GM21528 (cell line): ENCODE measurements around the gene COPS4.

ENCODE experiments used
- ATAC-seq: cut with Tn5 transposase; IDR thresholded peaks from one replicate; pipeline ENCODE4 v1.9.1; 2021; ENCODE audit warnings: mild to moderate bottlenecking, moderate library complexity; ENCODE audit not compliant: unreplicated experiment, low FRiP score

The COPS4 gene

GRCh38 chr4:83114576-83114975 is 79.6 kb downstream of the COPS4 start, which contains the start of gene PLAC8:
Gene PLAC8, minus strand, starts transcription at chr4:83114729. Its CDS starts 6,808 bp downstream, at chr4:83107921.
- peak; percentile 46 for ATAC-seq

GRCh38 chr4:83115000-83115399 is 80.0 kb downstream of the COPS4 start:
- ATAC-seq, result no peak

GRCh38 chr4:83115656-83116285 is 80.8 kb downstream of the COPS4 start:
- ATAC-seq, result no peak

GRCh38 chr4:83118869-83119268 is 83.9 kb downstream of the COPS4 start:
- no peak for ATAC-seq

GRCh38 chr4:83121246-83121645 is 86.3 kb downstream of the COPS4 start:
- ATAC-seq, result no peak

- ATAC-seq, result no peak
Observed at GRCh38 chr4:83124111-83124780, 89.3 kb downstream of the COPS4 start.
